ENCODE results near the gene TBC1D2B.
"Not testable (repeated sequence)": the region's sequence is repeated elsewhere in the genome, so short reads cannot be mapped to it uniquely, and the experiment has no call there.

TBC1D2B gene

GRCh38 chr15:77983708-77984445 is 93.6 kb downstream of the TBC1D2B start:
- DNase-seq (no peak), ATAC-seq (replicated peaks) (no peak)
- Mint-ChIP-seq H3K4me1 (ENCODE audit: low read depth in 2 of 2) (peaks cover 5 to 6% of the 10 kb centered on the region in 2 donors), H3K27ac (no peak overlapping the region), H3K36me3 (ENCODE audit: insufficient read depth) (peaks cover 9% of the 10 kb centered on the region), H3K27me3 (peaks cover 0 to 21% of the 10 kb centered on the region in 2 donors), H3K4me3 (no peak overlapping the region), H3K9me3 (no peaks in the 10 kb centered on the region)

- peaks cover 0 to 21% of the 10 kb centered on the region in 2 donors for H3K27me3 Mint-ChIP-seq
- H3K4me1 Mint-ChIP-seq (ENCODE audit: low read depth in 2 of 2): peaks cover 3 to 5% of the 10 kb centered on the region in 2 donors
- H3K4me3 Mint-ChIP-seq: no peak overlapping the region
- no peak for DNase-seq
- no peaks in the 10 kb centered on the region for H3K9me3 Mint-ChIP-seq
- peaks cover 8% of the 10 kb centered on the region for H3K36me3 Mint-ChIP-seq (ENCODE audit: insufficient read depth)
- ATAC-seq (replicated peaks): no peak
- H3K27ac Mint-ChIP-seq: no peak overlapping the region
Observed at GRCh38 chr15:77983091-77983707, 94.3 kb downstream of the TBC1D2B start.

- no peak for DNase-seq
- Mint-ChIP-seq H3K36me3 (ENCODE audit: insufficient read depth) (peaks cover 5% of the 10 kb centered on the region), H3K4me3 (no peak overlapping the region), H3K4me1 (ENCODE audit: low read depth in 2 of 2) (peaks cover 3% of the 10 kb centered on the region in 2 donors), H3K9me3 (no peaks in the 10 kb centered on the region), H3K27ac (no peak overlapping the region), H3K27me3 (peaks cover 0 to 21% of the 10 kb centered on the region in 2 donors)
- ATAC-seq (replicated peaks): no peak
Observed at GRCh38 chr15:77982127-77982490, 95.4 kb downstream of the TBC1D2B start.

DNA sequence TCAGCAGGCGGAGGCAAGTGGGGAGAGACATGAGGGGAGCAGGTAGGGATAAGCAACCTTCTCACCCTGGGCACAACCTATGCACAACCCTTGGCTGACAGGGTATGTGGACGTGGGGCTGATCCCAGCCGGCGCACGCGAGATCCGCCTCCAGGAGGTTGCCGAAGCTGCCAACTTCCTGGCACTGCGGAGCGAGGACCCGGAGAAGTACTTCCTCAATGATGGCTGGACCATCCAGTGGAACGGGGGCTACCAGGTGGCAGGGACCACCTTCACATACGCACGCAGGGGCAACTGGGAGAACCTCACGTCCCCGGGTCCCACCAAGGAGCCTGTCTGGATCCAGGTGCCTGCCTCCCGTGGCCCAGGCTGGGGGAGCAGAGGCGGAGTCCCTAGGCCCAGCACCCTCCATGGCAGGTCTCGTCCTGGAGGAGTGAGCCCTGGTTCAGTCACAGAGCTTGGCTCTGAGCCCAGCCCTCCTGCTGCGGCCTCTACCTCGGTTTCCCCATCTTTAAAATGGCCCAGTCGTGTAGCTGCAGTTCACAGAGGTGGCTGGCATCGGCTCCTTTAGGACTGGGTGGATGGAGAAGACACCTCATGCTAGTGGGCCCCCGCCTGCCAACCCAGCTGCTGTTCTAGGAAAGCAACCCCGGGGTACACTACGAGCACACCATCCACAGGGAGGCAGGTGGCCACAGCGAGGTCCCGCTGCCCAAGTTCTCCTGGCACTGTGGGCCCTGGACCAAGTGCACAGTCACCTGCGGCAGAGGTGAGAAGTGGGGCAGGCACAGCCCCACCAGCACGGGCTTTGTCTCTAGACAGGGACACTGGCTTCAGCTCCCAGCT is 96.0 kb downstream of the TBC1D2B start:
- Mint-ChIP-seq H3K27ac (no peak overlapping the region), H3K36me3 (ENCODE audit: insufficient read depth) (peaks cover 5% of the 10 kb centered on the region), H3K9me3 (no peaks in the 10 kb centered on the region), H3K27me3 (peaks cover 0 to 21% of the 10 kb centered on the region in 2 donors), H3K4me3 (no peak overlapping the region), H3K4me1 (ENCODE audit: low read depth in 2 of 2) (peaks cover 3% of the 10 kb centered on the region in 2 donors)
- DNase-seq: no peak
- no peak for ATAC-seq (replicated peaks)

DNA sequence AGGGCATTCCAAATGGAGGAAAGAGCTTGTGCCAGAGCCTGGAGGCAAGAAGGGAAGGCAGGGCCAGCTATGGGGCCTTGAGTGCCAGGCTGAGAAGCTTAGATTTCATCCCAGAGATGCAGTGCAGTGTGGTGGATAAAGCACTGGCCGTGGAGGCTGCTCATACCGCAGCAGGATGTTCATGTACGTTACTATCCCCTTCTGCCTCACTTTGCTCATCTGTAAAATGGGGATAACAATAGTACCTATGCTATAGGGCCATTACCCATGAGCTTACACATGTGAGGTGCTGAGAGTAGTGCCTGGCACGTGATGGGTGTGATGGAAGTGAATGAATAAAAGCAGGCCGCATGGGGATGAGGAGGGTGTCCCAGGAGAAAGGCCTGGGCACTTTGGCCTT is 96.8 kb downstream of the TBC1D2B start:
- H3K9me3 Mint-ChIP-seq; ATAC-seq (replicated peaks); H3K4me1 Mint-ChIP-seq (ENCODE audit: low read depth in 2 of 2); H3K4me3 Mint-ChIP-seq; DNase-seq; H3K36me3 Mint-ChIP-seq (ENCODE audit: insufficient read depth); H3K27ac Mint-ChIP-seq: not testable (repeated sequence)
- H3K27me3 Mint-ChIP-seq: peaks cover 0 to 15% of the 10 kb centered on the region in 2 donors

DNA sequence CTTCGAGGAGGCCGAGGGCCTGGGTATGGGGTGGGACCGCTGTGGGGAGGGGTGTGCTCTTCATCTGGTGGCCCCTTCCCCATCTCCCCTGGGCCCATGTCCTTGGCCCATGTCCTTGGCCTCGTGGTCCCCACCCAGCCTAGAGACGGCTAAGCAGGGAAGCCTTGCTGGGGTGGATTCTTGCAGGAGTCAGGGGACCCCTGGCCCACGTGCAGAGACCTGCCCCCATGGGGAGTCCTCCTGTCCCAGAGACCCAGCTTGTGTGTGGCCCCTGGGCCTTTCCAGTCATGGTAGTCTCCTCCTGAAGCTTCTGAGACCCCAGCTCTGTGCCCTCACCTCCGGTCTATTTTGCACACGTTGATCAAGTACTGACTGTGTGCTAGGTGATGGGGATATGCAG is 97.4 kb downstream of the TBC1D2B start:
- ATAC-seq (replicated peaks) (no peak), DNase-seq (no peak)
- H3K27ac Mint-ChIP-seq: no peak overlapping the region
- no peaks in the 10 kb centered on the region for H3K9me3 Mint-ChIP-seq
- no peaks in the 10 kb centered on the region for H3K36me3 Mint-ChIP-seq (ENCODE audit: insufficient read depth)
- H3K4me1 Mint-ChIP-seq (ENCODE audit: low read depth in 2 of 2): peaks cover 3% of the 10 kb centered on the region in 2 donors
- H3K4me3 Mint-ChIP-seq: no peak overlapping the region
- peaks cover 0 to 12% of the 10 kb centered on the region in 2 donors for H3K27me3 Mint-ChIP-seq

GRCh38 chr15:77979157-77979556 is 98.4 kb downstream of the TBC1D2B start:
- not testable (repeated sequence) for H3K4me1 Mint-ChIP-seq (ENCODE audit: low read depth in 2 of 2)

GRCh38 chr15:77978759-77979145 is 98.8 kb downstream of the TBC1D2B start:
- H3K4me3 Mint-ChIP-seq; DNase-seq; H3K27ac Mint-ChIP-seq; H3K27me3 Mint-ChIP-seq; H3K9me3 Mint-ChIP-seq; H3K36me3 Mint-ChIP-seq (ENCODE audit: insufficient read depth); H3K4me1 Mint-ChIP-seq (ENCODE audit: low read depth in 2 of 2); ATAC-seq (replicated peaks): not testable (repeated sequence)

More at GRCh38 chr15:77979157-77979556, 98.4 kb downstream of the TBC1D2B start:
- not testable (repeated sequence) for ATAC-seq (replicated peaks); H3K9me3 Mint-ChIP-seq; H3K27ac Mint-ChIP-seq; H3K36me3 Mint-ChIP-seq (ENCODE audit: insufficient read depth); DNase-seq; H3K4me3 Mint-ChIP-seq
- peaks cover 0 to 12% of the 10 kb centered on the region in 2 donors for H3K27me3 Mint-ChIP-seq

DNA sequence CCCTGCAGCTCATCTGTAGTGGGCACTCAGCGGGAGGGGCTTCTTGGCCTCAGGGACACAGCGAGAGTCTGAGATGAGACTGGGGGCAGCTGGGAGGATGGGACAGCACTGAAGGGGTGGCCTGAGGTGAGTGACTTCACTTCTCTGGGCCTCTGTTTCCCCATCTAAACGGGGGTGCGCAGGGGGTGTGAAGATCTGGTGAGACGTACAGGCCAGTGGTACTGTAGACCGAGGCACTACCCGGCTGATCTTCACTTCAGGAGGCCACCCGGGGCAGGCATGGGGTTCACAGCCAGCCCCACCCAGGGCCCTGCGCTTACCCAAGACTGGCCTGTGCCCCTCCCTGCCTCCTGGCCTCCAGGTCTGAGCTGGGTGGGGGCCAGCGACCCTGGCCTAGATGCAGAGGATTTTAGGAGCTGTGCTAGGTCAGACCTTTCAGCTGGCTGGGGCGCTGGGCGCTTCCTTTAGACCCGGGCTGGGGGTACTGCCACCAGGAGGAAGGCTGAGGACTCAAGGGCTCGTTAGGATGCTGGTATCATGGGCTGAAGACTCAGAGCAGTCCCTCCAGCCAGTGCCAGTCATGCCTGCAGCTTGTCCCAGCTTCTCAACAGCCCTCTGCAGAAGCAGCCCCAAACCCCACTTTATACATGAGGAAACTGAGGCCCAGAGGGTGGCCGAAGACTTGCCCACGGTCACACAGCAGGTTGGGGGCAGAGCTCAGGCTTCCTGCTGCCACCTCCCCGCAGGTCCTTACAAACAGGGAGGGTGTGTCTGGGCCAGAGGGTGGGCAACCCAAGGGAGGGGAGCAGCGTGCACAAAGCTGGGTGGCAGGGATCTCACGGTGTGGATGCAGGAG is 99.4 kb downstream of the TBC1D2B start:
- not testable (repeated sequence) for ATAC-seq (replicated peaks); DNase-seq; H3K4me3 Mint-ChIP-seq; H3K27me3 Mint-ChIP-seq; H3K9me3 Mint-ChIP-seq; H3K4me1 Mint-ChIP-seq (ENCODE audit: low read depth in 2 of 2); H3K36me3 Mint-ChIP-seq (ENCODE audit: insufficient read depth); H3K27ac Mint-ChIP-seq

DNA sequence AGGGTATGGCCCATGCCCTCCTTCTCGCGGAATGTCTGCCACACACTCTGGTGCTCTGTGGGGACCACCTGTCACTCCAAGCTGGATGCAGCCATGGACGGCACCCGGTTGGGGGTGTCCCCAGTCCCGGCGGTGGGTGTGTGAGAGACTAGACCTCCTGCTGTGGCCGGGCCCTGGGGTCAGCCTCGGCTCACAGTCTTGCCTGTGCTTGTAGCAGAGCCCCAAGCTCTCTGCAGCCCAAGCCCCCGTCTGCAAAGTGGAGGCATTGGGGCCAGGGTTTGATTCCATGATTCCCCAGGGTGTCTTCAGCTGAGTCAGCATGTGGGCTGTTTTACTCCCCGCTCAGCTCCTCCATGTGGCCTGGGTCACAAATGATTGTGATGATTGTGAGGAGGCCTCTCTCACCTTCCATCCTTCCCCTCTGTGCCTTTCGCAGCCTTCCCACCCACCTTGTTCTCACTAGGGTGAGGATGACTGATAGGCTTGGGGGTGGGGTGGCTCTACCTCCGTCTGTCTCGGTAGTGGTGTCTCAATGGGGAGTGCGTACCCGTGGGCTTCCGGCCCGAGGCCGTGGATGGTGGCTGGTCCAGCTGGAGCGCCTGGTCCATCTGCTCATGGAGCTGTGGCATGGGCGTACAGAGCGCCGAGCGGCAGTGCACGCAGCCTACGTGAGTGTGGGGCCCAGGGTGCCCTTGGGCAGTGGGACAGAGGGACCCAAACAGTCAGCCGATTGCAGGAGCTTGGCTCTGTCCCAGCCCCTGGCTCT is 100.6 kb downstream of the TBC1D2B start:
- ATAC-seq (replicated peaks); H3K4me1 Mint-ChIP-seq (ENCODE audit: low read depth in 2 of 2); H3K27ac Mint-ChIP-seq; H3K9me3 Mint-ChIP-seq; H3K4me3 Mint-ChIP-seq; DNase-seq; H3K36me3 Mint-ChIP-seq (ENCODE audit: insufficient read depth); H3K27me3 Mint-ChIP-seq: not testable (repeated sequence)

GRCh38 chr15:77976095-77976450 is 101.4 kb downstream of the TBC1D2B start:
- H3K4me1 Mint-ChIP-seq (ENCODE audit: low read depth in 2 of 2); H3K27me3 Mint-ChIP-seq; DNase-seq; ATAC-seq (replicated peaks); H3K27ac Mint-ChIP-seq; H3K4me3 Mint-ChIP-seq; H3K9me3 Mint-ChIP-seq; H3K36me3 Mint-ChIP-seq (ENCODE audit: insufficient read depth): not testable (repeated sequence)

- H3K4me3 Mint-ChIP-seq: no peak overlapping the region
- peaks cover 0 to 9% of the 10 kb centered on the region in 2 donors for H3K27me3 Mint-ChIP-seq
- no peak overlapping the region for H3K27ac Mint-ChIP-seq
- ATAC-seq (replicated peaks) (no peak), DNase-seq (no peak)
- H3K9me3 Mint-ChIP-seq: no peaks in the 10 kb centered on the region
- H3K4me1 Mint-ChIP-seq (ENCODE audit: low read depth in 2 of 2): no peaks in the 10 kb centered on the region
- no peaks in the 10 kb centered on the region for H3K36me3 Mint-ChIP-seq (ENCODE audit: insufficient read depth)
Observed at GRCh38 chr15:77975332-77976094, 102.0 kb downstream of the TBC1D2B start.

All from effector memory CD8-positive, alpha-beta T cell (primary cell).